Caco-2 (cell line): ENCODE results near the gene RBPMS2. TPM values are rescaled to one million over a fixed set of nuclear protein-coding genes. Genes with fewer than 3 reads are reported as not detected.

ENCODE experiments used
- BruUV-seq: library from RNA; stranded (reverse); fragments of 400-500 nt; replicated peaks from 2 replicates; lab custom pipeline; 2021; lab: Mats Ljungman, UMichigan
- CTCF ChIA-PET: fragments of 300-600 bp; sonication (Branson Sonifier 250); formaldehyde crosslinking; loops from one replicate; lab custom pipeline; 2022; ENCODE audit warnings: antibody characterized with exemption; lab: Charles Lee
- POLR2A ChIA-PET: fragments of 300-600 bp; sonication (Branson Sonifier 250); formaldehyde crosslinking; loops from one replicate; lab custom pipeline; 2022; ENCODE audit warnings: antibody characterized with exemption; lab: Charles Lee
- DNase-seq, 2 experiments: peaks; one replicate each; pipeline versions ENCODE4 v3.0.0 to v3.0.0-alpha.2; 2020 to 2022
- H3K27me3 ChIP-seq: replicated peaks from 2 replicates; pipeline ENCODE4 v1.6.0; 2011; ENCODE audit warnings: low read length; ENCODE audit not compliant: control insufficient read depth, insufficient read depth
- H3K36me3 ChIP-seq: 2 replicates; pipeline ENCODE4 v1.5.1; 2011; ENCODE audit warnings: low read length; ENCODE audit not compliant: control insufficient read depth, insufficient read depth
- H3K4me1 ChIP-seq: fragments of 250-450 bp; sonication (Bioruptor Pico); 2 replicates; pipeline ENCODE4 v1.5.1; 2020; ENCODE audit warnings: mild to moderate bottlenecking
- H3K4me3 ChIP-seq: 2 replicates; pipeline ENCODE4 v1.5.1; 2011; ENCODE audit warnings: low read depth, mild to moderate bottlenecking, control low read depth, low read length
- H3K9me3 ChIP-seq: fragments of 250-450 bp; sonication (Bioruptor Pico); 2 replicates; pipeline ENCODE4 v1.5.1; 2020; ENCODE audit warnings: mild to moderate bottlenecking, moderate library complexity
- H3K27ac Mint-ChIP-seq: one replicate; pipeline ENCODE4 v1.8.0; 2022; ENCODE audit warnings: mixed read lengths; ENCODE audit not compliant: unreplicated experiment
- H3K27me3 Mint-ChIP-seq: one replicate; pipeline ENCODE4 v1.8.0; 2022; ENCODE audit warnings: mixed read lengths; ENCODE audit not compliant: insufficient read depth, unreplicated experiment
- H3K36me3 Mint-ChIP-seq: one replicate; pipeline ENCODE4 v1.8.0; 2022; ENCODE audit warnings: mild to moderate bottlenecking, mixed read lengths; ENCODE audit not compliant: insufficient read depth, unreplicated experiment
- H3K4me1 Mint-ChIP-seq: one replicate; pipeline ENCODE4 v1.8.0; 2022; ENCODE audit warnings: low read depth, mixed read lengths; ENCODE audit not compliant: unreplicated experiment
- H3K4me3 Mint-ChIP-seq: one replicate; pipeline ENCODE4 v1.8.0; 2022; ENCODE audit warnings: mild to moderate bottlenecking, moderate library complexity, mixed read lengths; ENCODE audit not compliant: unreplicated experiment
- H3K9me3 Mint-ChIP-seq: one replicate; pipeline ENCODE4 v1.8.0; 2022; ENCODE audit warnings: mixed read lengths; ENCODE audit not compliant: unreplicated experiment
- intact Hi-C: fragments of 100-400 bp; cut with micrococcal nuclease; formaldehyde crosslinking; loops from one replicate; pipeline ENCODE4 v1.10.0; 2022; ENCODE audit not compliant: unreplicated experiment
- total RNA-seq: library from RNA; stranded (reverse); gene quantifications from 2 replicates; pipeline ENCODE4 v1.2.3, GENCODE V29; 2022
- TF ChIP-seq, protein P1 (sequence below), 2 experiments: fragments of 200-600 bp in 1 of 2; IDR thresholded peaks; 1 replicate in 1 of 2; 2 replicates in 1 of 2; pipeline versions ENCODE4 v1.5.1 to v1.8.0; 2011 to 2022; ENCODE audit warnings: antibody characterized with exemption in 1 of 2, control low read depth in 1 of 2, inconsistent platforms in 1 of 2, low read depth in 1 of 2, low read length in 1 of 2, mild to moderate bottlenecking in 1 of 2, moderate library complexity in 1 of 2; ENCODE audit not compliant: insufficient read depth in 1 of 2, severe bottlenecking in 1 of 2, unreplicated experiment in 1 of 2

The RBPMS2 gene
- total RNA-seq, 1 experiment from 2014 or later = 9.3 TPM

- ChIA-PET CTCF (no interaction called here), POLR2A (no interaction called here)
- intact Hi-C loops = no loop called here
- H3K4me1 Mint-ChIP-seq = no peaks in the 10 kb centered on the region
- H3K9me3 Mint-ChIP-seq = no peaks in the 10 kb centered on the region
- Histone ChIP-seq H3K9me3 (no peaks in the 10 kb centered on the region), H3K4me1 (no peaks in the 10 kb centered on the region), H3K36me3 (no peaks in the 10 kb centered on the region), H3K27me3 (no peaks in the 10 kb centered on the region), H3K4me3 (no peak overlapping the region)
- no peaks in the 10 kb centered on the region for H3K27me3 Mint-ChIP-seq
- H3K36me3 Mint-ChIP-seq = no peaks in the 10 kb centered on the region
- H3K27ac Mint-ChIP-seq = no peak overlapping the region
- TF ChIP-seq, protein P1, sequence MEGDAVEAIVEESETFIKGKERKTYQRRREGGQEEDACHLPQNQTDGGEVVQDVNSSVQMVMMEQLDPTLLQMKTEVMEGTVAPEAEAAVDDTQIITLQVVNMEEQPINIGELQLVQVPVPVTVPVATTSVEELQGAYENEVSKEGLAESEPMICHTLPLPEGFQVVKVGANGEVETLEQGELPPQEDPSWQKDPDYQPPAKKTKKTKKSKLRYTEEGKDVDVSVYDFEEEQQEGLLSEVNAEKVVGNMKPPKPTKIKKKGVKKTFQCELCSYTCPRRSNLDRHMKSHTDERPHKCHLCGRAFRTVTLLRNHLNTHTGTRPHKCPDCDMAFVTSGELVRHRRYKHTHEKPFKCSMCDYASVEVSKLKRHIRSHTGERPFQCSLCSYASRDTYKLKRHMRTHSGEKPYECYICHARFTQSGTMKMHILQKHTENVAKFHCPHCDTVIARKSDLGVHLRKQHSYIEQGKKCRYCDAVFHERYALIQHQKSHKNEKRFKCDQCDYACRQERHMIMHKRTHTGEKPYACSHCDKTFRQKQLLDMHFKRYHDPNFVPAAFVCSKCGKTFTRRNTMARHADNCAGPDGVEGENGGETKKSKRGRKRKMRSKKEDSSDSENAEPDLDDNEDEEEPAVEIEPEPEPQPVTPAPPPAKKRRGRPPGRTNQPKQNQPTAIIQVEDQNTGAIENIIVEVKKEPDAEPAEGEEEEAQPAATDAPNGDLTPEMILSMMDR (IDR thresholded peaks at IDR 0.05; ENCODE audit: insufficient read depth in 1 of 2, low read depth in 1 of 2, low read length in 1 of 2, severe bottlenecking in 1 of 2, unreplicated experiment in 1 of 2) = no peak
- DNase-seq = no peak
- no peak overlapping the region for H3K4me3 Mint-ChIP-seq
- BruUV-seq = no TSS peak
Observed at GRCh38 chr15:64767203-64767602, 8.2 kb downstream of the RBPMS2 start.

DNA sequence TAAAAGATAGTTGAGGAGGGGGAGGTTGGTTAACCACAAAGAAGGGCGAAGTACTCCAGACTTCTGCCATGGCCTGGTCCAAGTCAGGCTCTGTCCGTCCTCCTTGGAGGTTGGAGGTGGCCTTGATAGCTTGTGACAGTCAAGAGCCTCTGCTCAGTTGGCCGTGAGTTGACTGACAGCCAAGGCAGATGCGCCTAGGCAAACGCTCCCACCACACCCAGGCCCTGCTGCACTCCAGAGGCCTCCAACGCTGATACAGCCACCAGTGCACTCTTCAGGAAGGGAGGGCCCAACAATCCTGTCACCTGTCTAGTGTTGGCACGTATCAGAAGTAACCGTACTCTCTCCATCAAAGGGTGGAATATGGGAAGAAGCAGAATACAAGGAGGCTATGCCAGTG lies 9.3 kb downstream of the RBPMS2 start:
- no peaks in the 10 kb centered on the region for H3K36me3 Mint-ChIP-seq
- DNase-seq = no peak
- TF ChIP-seq, protein P1 (IDR thresholded peaks at IDR 0.05; ENCODE audit: insufficient read depth in 1 of 2, low read depth in 1 of 2, low read length in 1 of 2, severe bottlenecking in 1 of 2, unreplicated experiment in 1 of 2) = no peak
- intact Hi-C loops = no loop called here
- no peak overlapping the region for H3K27ac Mint-ChIP-seq
- H3K9me3 ChIP-seq = no peaks in the 10 kb centered on the region
- ChIA-PET CTCF (interaction anchor here (0.7 kb wide), 1 partner anchor 20 kb away, joined by 4 read pairs; no protein-coding TSS in a partner anchor), POLR2A (no interaction called here)
- no peaks in the 10 kb centered on the region for H3K9me3 Mint-ChIP-seq
- H3K4me3 ChIP-seq = no peak overlapping the region
- H3K27me3 ChIP-seq = no peaks in the 10 kb centered on the region
- no peaks in the 10 kb centered on the region for H3K4me1 Mint-ChIP-seq
- no peaks in the 10 kb centered on the region for H3K27me3 Mint-ChIP-seq
- H3K4me1 ChIP-seq = no peaks in the 10 kb centered on the region
- no peak overlapping the region for H3K4me3 Mint-ChIP-seq
- no TSS peak for BruUV-seq
- no peaks in the 10 kb centered on the region for H3K36me3 ChIP-seq

- H3K9me3 ChIP-seq = no peaks in the 10 kb centered on the region
- Mint-ChIP-seq H3K9me3 (no peaks in the 10 kb centered on the region), H3K4me3 (no peak overlapping the region), H3K36me3 (no peaks in the 10 kb centered on the region), H3K27me3 (no peaks in the 10 kb centered on the region), H3K27ac (no peak overlapping the region), H3K4me1 (no peaks in the 10 kb centered on the region)
- DNase-seq = no peak
- H3K4me1 ChIP-seq = no peaks in the 10 kb centered on the region
- no TSS peak for BruUV-seq
- no peaks in the 10 kb centered on the region for H3K36me3 ChIP-seq
- POLR2A ChIA-PET = no interaction called here
- no peak overlapping the region for H3K4me3 ChIP-seq
- no peaks in the 10 kb centered on the region for H3K27me3 ChIP-seq
- TF ChIP-seq, protein P1 (IDR thresholded peaks at IDR 0.05; ENCODE audit: insufficient read depth in 1 of 2, low read depth in 1 of 2, low read length in 1 of 2, severe bottlenecking in 1 of 2, unreplicated experiment in 1 of 2) = no peak
- CTCF ChIA-PET = no interaction called here
- intact Hi-C loops = no loop called here
Observed at GRCh38 chr15:64763874-64764273, 11.5 kb downstream of the RBPMS2 start.
